HG03354 (cell line): ENCODE results near the gene RNASET2.
"Not testable (repeated sequence)": the region's sequence is repeated elsewhere in the genome, so short reads cannot be mapped to it uniquely, and the experiment has no call there.

ENCODE experiments used
- ATAC-seq: cut with Tn5 transposase; IDR thresholded peaks from one replicate; pipeline ENCODE4 v1.9.1; 2021; ENCODE audit warnings: mild to moderate bottlenecking; ENCODE audit not compliant: unreplicated experiment, poor library complexity, severe bottlenecking

The RNASET2 gene

DNA sequence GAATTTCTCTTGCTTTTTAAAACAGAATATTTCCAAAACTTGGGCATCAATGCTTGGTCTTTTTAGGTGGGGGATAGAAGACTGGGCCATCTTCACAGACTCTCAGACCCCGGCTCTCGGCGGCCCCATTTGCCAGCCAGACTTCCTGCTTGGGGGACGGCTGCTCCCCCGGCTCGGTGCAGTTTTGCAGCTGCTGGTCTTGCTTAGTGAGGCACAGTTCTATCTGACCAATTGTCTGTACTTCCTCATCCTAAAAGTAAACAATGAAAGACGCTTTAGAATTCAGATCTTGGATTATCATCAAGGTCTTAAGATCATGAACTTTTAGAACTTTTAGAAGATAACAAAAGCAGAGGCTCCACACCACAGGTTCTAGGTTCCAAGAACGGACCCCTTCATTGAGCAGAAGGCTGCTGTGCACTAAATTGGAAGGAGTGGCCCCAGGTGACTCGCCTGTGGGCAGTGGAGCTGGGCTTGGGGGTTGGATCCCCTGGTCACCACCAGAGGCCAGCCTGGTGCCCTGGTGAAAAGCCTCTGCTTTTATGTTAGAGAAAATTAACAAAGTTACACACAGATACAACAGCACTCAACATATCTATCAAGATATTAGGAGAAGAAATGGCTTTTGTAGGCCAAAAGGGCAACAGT is 26.7 kb downstream of the RNASET2 start:
- no peak for ATAC-seq

DNA sequence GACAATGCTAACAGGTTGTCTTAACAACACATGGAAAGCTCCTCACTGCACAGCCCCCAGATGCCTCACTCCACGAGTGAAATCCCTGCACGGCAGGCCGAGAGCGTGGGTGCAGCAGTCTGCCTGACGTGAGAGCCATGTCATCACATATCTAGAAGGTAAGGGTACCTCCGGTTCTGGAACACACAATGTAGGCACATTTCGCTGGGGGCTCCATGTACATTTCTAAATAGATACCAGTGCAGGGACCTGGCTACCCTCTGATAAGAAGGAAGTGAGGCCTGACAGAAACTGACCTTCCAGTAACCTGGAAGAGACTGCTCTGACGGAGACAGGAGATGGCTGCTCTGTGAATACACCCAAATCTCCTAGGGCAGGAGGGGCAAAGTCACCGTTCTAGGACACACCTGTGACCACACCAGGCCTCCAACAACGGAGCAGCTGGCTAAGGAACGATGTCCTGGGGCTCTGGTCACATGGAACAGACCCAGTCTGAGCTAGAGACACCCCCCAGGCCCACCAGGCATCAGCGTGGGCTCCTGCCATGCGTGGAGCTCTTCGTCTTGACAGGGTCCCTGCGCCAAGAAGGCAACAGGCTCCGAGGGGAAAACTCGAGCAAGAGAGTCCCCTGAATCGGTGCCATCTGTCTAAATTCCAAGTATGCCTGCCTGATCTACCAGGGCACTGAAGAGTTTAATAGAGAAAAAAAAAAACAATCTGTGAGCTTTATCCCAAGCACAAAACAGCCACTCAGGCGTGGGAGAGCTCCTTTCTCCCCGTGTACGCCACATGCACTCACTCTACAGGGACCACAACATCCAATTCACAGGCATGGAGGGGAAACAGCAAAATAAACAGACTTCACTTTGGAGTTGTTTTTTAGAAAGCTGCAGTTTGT is 27.5 kb downstream of the RNASET2 start:
- no peak for ATAC-seq

DNA sequence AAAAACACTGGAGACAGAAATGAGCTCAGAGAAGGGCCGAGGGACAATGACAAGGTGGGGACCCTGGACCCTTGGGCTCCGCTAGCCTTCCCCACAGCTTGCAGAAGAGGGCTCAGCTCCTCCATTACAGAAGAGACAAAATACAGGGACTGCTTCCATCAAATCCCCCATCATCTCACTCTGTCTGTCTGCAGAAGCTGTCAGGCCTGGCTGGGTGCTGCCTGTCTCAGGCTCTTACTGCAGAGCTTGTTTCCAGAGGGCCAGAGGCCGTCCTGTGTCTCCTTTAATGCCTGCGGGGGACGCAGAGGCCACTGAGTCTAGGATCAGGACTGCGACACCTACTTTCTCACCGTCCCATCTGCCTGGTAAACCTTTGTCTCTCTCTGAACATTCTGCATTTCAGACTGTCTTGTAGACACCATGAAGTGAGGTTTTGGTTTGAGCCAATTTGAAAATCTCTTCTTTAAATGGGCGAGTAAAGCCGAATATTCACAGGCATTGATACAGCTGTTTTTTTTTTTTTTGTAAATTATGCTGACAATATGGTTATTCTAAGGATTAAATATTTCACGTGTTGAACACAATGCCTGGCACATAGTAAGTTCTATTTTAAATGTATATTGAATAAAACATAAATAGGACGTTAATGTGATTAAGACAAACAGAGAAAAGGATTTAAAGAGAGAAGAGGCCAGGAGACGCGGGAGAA is 28.3 kb downstream of the RNASET2 start:
- ATAC-seq: no peak

DNA sequence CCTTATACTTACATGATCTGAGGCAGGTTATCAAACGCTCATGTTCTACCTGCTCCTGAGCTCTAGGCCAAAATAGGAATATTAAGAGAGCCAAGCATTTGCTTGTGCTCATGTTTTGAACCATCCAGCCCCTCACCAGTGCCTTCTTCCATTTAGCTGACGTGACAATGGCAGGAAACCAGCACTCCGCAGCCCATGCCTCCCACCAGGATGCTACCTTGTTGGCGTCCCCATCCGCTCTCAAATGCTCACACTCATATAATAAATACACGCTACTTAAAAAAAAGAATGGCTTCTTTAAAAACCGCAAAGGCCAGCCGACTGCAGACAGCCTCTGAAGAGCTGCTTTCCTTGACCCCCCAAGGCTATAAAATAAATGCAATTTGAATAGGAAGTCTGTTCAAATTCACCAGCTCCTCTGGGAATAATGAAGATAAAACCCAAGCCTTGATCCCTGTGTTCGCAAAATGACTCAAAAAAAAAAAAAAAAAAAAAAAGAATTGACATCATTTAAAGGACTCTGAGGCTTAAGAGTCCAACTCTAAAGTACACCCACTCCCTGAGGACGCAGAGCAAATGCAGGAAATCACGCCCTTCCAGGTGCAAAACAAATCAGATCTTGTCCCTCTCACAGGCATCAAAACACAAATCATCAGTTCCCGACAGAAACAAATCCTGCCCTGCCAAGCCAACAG is 29.0 kb downstream of the RNASET2 start:
- ATAC-seq: no peak

DNA sequence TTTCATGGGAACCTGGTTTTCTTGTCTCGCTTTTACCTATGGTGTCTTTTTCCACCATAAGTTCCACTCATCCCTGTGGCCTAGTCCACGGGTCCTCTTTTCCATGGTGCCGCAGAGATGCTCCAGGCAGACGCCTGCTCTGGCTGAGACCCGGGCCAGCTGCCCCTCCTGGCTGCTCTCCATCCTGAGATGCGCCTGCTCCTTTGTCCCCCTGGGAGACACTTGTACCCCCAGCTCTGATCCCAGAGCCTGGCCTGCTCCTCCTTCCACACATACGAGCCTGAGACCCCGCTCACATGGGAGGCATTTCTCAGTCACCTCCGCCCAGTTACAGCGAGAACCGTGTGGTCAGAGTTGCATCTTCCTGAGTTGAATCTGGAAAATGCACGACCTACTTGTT is 29.6 kb downstream of the RNASET2 start:
- ATAC-seq: no peak

DNA sequence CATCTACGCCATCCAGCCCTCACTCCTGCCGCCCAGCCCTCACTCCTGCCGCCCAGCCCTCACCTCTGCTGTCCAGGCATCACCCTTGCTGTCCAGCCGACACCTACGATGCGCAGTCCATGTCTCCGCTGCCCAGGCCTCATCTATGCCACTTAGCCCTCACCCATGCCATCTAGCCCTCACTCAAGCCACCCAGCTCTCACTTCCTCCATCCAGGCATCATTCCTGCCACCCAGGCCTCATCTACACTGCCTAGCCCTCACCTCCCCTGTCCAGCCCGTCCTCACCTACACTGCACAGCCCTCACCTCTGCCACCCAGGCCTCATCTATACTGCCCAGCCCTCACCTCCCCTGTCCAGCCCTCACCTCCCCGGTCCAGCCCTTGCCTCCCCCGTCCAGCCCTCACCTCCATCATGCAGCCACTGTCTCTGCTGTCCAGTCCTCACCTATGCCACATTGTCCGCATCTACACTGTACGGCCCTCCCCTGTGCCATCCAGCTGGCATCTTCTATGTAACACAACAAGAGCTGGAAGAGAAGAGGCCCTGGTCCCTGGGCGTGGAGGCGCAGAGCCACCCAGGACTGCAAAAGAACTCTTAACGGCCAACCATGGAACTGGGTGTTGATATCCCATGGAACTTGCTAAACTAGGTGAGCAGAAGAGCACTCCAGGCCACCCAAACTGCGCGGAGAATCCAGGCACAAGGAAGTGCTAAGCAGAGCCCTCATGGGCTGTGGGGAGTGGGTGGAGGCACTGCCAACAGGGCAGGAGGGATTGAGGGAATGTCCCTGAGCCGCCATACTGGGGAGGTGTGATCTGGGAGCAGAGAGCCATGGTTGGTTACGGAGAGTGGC is 31.0 kb downstream of the RNASET2 start:
- no peak for ATAC-seq

DNA sequence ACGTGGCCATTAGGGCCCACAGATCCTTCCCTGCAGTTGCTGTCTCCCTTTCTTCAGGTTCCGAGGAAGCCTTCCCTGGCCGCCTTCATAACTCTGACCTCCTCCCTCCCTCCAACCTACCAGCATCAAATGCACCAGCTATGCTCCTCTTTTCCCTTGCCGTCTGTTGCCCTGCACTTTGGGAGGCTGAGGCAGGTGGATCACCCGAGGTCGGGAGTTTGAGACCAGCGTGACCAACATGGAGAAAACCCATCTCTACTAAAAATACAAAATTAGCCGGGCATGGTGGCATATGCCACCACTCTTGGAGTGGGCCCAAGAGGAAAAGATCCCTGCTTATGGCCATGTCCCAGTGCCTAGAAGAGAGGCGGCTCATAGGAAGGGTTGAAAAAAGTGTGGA is 31.8 kb downstream of the RNASET2 start:
- ATAC-seq: no peak

DNA sequence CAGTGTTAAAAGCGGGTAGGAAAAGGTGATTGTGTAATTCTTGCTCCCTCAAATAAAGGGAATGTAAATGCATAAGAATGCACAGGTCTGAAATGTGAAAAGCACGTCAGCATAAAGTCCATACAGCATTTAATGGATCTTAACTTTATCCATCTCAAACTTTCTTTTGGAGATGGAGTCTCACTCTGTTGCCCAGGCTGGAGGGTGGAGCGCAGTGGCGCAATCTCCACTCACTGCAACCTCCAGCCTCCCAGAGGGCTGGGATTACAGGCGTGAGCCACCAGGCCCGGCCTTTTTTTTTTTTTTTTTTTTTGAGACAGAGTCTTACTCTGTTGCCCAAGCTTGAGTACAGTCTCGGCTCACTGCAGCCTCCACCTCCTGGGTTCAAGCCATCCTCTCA is 33.4 kb downstream of the RNASET2 start:
- no peak for ATAC-seq

DNA sequence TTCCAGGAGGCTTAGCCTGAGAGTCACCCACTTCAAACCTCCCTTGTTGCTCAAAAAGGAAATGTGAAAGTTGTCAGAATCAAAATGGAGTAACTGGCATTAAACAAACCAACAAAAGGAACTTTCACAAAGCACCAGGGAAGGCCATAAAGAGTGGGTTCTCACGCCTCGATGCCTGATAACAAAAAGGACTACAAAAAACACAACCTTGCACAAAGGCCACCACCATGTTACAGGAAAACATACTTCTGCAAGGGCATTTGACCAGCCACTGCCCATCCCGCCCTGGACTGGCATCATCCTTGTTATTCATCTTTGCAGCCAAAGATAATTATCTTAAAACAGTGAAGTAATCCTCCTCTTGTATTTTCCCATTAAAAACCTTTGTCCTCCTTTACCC is 34.8 kb downstream of the RNASET2 start:
- no peak for ATAC-seq

DNA sequence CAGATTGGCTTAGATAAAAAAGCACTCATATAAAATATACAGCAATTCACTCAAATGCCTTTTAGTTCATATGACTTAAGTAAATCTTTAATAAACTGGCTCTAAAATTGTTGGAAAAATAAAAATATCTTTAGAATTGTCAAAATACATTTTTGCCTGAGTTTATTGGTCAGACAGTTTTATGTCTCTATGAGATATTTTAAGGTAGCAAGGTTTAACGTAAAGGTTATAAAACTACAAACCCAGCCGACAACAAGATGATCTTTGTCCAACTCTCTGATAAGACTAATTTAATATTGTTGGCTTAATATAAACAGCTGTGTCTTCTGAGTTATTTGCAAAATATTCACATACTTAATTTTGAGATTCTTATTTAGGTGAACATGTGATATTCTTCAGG is 39.5 kb downstream of the RNASET2 start:
- ATAC-seq: no peak

DNA sequence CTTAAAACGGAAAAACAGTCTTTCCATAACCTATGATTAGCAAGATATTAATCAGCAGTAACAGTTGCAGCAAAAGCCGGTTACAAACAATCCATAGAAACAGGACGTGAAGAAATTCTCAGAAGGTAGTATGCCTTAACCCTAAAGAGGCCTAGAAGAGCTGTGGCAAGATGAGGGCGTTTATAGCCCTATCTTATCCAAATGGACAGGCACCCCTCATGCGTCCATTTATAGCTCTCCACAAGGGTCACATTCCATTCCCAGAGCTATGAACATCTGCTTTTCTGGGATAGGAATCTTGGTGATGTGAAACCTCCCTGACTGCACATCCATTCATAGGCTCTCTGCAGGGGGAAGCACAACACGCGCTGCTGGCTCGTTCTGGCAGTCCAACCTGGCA is 40.9 kb downstream of the RNASET2 start:
- ATAC-seq: not testable (repeated sequence)

DNA sequence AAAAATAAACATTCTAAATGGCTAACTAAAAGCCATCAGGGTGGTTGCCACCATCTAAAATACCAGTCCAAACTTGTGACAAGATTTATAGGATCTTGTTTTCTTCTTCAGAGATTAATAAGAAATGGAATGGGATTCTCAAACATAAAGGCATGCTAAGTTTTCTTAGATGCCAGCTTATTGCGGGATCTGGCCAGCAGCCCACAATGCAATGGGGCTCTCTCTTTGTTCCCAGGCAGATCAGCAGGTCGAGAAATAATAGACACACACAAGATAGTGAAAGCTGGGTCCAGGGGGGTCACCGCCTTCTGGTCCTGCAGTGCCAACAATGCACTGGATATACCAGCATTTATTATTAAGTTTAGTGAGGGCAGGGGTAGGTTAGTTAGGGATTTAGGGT is 41.4 kb downstream of the RNASET2 start:
- ATAC-seq: not testable (repeated sequence)

DNA sequence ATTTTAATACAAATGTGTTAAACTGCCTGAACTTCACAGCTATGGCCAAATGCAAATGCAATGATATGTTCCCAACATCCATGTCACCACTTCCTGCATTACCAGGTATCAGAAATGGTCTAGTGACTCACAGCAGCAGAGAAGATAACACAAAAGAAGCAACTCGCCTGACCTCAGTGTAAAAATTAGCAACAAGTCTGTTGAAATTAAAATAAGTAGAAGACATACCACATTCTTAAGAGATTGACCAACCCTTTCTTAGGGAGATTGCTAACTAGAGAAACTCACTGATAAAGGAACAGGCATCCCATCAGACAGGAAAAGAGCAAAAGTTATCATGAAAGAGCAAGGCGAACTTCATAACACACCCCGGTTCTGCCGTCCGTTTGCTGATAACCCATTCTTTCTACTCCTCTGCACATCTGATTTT is 45.1 kb downstream of the RNASET2 start:
- no peak for ATAC-seq

DNA sequence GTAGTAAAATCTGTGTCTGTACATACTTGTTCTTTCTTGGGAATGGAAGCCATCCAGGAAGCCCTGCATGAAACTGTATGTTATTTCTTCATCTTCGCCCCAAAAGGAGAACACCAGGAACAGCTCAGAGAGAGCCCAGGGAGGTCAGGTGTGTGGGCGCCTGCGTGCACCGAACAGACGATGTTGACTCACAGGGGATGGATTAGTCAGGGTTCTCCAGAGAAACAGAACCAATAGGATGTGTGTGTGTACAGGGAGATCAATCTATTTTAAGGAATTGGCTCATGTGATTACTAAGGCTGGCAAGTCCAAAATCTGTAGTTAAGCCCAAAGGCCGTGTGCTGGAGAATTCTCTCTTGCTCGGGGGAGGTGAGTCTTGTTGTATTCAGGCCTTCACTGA is 45.7 kb downstream of the RNASET2 start:
- ATAC-seq: no peak

DNA sequence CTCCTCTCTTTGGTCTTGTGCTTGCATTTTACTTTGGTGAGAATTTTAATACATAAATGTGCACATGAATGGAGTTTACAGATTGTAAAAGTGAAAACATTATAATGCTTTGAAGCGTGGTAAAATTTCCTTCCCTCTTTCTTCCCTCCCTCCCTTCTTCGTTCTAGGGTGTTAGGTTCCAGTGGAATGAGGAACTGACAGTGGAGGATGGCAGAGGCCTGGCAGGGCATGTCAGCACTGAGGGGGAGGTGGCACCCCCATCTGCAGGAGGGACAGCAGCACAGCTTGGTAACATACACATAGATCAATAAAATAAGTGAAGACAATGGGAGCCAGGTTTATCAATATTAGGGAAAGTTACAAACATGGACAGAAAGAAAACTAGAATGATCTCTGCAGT is 47.5 kb downstream of the RNASET2 start:
- ATAC-seq: no peak

DNA sequence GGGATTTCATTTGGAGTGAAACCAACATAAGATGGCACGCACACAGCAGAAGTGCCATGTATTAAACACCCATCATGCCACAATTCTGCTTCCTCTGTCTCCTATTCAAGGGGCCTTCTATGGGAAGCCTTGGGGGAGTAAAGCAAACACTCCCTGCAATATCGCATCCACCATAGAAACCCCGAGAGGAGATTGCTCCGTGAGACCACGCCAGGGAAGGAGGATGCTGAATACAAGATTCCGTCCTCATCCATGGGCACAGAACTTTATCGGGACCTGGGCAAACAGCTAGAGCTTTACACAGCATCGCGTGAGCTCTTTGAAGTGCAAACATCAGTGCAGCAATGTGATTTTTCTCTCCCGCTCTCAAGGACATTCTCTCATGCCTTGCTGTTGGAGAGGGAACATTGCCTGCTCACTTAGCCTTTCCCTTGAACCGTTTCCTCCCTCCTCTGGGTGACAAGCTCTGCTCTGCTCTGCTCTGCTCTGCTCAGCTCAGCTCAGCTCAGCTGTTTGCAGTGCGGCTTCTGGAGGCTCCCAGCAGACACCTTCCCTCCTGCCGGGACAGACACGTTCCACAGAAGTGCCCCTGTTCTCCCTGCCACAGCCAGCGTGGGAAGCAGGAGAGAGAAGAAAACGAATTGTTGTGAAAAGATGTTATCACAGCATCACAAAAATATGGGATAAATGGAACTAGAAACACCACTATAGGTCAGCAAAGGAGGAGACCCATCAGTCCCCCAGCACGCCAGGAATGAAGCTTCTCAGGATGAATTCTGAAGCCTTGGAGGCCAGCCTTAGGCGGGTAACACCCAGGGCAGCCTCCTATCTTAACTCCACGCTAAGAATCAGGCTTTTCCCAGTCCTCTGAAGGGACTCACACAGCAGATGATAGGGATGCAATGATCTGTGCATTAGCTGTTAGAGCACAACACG is 48.2 kb downstream of the RNASET2 start:
- no peak for ATAC-seq

DNA sequence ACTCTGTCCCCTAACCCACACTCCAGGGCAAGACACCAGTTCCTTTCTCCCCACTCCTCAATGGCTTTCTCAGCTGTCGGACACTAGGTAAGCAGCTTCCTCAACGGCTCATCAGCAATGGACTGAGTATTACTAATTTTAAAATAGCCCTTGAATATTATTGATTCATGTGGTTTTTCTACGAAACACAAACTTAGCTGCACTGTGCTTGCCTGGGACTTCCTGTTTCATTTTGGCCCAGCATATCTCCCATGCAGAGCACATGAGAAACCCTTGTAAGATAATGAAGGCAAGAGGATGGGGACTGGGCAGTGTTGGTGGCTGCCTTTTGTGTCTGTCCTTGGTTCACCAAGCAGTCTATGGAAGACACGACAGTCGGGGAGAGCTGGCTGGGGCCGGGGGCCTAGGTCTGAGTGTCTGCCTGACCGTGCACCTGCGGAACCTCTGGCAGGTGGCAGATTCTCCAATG is 48.9 kb downstream of the RNASET2 start:
- ATAC-seq: peak; percentile 94
